GM18520 (cell line): ENCODE results near the gene SKAP2.

Experiments
- ATAC-seq: cut with Tn5 transposase; IDR thresholded peaks from one replicate; pipeline ENCODE4 v1.9.1; 2021; ENCODE audit not compliant: unreplicated experiment

SKAP2 gene

DNA sequence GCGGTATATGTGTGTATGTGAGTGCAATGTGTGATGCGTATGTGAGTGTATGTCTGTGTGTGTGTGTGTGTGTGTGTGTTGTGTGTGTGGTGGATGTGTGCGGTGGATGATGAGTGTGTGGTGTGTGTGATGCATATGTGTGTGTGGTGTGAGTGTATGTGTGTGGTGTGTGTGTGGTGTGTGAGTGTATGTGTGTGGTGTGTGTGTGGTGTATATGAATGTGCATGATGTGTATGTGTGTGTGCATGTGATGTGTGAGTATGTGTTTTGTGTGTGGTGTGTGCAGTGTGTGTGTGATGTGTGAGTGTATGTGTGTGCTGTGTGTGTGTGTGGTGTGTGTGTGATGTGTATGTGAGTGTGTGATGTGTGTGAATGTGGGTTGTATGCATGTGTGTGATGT, 222.0 kb downstream of the SKAP2 start:
- no peak for ATAC-seq

DNA sequence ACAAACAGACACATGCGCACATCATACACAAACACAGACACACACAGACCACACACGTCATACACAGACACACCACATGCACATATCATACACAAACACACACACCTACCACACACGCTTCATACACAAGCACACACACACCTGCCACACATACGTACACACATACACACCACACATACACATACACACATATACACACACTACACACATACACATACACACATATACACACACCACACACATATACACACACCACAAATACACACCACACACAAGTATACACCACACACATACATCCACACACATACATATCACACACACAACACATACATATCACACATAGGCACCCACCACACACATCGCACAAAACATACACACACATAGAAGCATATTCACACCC, 224.7 kb downstream of the SKAP2 start:
- no peak for ATAC-seq

DNA sequence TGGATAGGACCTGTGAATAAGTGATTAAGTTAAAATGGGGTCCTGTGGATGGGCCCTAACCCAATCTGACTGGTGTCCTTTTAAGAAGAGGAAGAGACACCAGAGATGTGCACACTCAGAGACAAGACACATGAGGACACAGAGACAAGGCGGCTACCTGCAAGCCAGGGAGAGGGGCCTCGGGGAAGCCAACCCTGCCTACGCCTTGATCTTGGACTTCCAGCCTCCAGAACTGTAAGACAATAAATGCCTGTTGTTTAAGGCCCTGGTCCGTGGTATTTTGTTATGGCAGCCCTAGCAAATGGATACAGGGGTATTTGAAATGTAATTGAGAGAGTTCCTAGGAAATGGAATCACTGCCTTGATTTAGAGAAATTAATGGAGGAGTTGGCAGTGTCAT, 225.3 kb downstream of the SKAP2 start:
- no peak for ATAC-seq

DNA sequence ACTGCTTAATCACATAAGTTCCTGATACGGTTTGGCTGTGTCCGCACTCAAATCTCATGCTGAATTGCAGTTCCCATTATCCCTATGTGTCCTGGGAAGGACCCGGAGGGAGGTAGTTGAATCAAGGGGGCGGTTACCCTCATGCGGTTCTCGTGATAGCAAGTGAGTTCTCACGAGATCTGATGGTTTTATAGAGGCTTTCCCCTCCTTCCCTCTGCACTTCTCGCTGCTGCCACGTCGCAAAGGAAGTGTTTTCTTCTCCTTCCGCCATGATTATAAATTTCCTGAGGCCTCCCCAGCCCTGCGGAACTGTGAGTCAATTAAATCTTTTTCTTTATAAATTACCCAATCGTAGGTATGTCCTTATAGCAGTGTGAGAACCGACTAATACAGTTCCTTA, 226.2 kb downstream of the SKAP2 start:
- ATAC-seq: no peak

DNA sequence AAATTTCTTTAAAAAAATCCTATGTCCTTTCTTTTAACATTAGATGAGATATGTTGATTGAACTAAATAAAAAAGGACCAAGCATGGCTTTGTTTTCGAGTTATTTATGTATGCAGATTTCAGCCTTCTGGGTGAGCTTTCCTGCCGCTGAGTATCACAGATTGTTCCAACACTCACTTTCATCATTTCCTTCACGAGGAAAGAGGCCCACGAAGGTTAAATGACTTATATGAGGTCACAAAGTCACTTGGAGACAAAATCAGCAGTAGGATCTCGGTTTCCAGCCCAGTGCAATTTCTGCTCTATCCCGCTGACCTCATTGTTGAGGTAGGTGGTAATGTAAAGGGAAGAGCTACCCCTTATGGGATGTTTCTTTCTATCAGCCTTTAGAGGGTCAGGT, 226.8 kb downstream of the SKAP2 start:
- no peak for ATAC-seq

DNA sequence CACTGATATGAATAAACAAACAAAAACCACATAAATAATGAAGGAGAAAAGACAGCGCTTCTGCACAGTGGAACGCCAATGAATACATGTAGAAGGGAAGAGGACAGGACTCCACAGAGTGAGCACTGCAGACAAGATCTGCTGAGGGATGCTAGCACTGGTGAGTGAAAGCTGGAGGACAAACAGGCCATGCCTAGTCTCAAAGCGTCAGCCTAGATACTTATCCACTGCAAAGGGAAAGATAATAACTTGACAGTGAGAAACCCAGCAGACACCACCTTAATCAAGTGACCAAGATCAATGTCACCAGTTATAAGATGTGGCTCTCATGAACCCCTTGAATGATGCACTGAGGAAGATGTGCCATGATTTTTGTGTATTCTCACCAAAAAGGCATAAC, 227.6 kb downstream of the SKAP2 start:
- no peak for ATAC-seq

DNA sequence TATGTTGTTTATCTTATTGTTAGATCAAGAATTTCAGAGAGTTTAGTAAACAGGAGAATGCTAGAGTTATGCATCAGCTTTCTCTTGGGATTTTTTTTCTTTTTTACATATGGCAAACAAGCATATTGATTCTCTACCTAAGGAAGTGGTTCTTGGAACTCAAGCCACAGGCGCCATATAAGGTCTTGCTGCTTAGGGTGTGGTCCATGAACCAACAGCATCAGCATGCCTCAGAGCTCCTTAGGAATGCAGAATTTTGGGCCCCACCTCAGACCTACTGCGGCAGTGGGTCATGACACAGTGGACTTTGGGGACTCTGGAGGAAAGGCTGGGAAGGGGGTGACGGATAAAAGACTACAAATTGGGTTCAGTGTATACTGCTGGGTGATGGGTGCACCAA, 230.8 kb downstream of the SKAP2 start:
- ATAC-seq: no peak

DNA sequence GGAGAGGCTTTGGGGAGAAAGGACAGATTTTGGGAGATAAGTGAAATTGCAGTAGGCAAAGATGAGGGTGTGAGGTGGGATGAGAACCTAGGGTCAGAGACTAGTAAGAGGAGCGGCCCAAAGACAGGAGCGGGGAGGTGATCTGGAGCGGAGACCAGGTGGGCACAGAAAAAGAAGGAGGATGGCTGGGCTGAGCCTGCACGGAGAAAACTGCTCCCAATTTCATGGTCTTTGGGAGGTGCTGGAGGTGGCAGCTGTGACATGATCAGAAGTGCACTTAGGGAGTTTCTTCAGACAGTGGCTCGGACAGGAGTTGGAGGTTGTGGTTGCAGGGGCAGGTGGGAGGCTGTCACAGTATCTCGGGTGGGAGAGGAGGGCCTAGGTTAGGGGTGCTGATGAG, 232.8 kb downstream of the SKAP2 start:
- ATAC-seq: no peak

DNA sequence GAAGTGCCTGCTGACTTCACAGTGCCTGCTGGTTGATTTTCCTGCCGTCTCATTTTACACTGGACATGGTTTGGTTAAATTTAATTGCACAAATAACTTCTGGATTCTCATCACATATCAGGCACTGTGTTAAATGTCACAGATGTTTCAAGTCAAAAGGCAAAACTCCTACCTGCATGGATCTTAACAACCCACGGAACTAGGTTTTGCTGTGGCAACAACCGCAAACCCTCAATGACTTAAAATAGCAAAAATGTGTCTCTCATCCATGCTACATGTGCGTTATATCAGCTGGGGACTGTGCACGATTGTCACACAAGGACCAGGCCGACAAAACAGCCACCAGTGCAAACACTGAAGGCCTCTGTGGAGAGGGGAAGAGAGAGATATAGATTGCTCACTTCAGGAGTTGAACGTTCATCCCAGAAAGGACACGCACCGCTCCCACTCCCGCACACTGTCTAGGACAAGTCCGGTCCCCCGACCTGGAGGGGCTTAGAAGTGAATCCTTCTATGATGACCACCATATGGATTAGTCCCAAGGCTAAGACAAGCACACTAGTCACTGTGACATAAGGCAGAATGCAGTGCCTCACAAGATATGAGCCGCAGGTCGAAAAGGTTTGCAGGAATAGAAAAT, 233.3 kb downstream of the SKAP2 start:
- no peak for ATAC-seq

DNA sequence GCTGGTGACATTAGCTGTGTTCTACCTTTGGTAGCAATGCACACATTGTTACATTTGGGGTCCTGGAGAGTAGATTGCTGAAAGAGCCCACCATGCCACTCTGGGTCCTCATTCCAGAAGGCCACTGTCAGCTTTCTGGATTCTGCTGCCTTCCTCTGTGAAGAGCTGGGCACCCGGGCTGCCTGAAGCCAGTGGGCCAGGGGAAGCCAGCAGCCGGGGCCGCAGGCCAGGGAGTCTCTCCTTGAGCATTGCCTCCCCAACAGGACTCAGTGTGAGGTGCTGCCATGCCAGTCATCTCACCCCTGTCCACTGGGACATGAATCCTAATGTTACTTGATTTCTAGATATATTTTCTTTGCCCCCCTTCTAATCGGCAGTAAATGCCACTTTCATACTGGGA, 234.0 kb downstream of the SKAP2 start:
- no peak for ATAC-seq

DNA sequence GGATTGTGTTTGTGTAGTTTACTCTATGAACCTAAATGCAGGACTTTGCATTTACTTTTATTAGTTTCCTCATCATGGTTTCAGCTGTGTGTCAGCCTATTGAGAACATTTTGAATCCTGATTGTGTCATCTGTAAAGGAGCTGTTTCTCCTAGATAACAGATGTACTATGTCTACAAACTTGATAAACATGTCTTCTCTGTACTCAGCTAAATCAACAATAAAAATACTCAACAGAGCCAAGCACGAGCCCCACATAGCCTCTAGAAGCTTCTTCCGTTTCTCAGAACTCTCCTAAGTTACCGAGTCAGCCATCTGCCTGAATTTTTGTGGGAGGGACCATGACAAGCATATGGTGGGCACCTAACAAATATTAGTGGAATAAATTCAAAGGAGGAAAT, 234.7 kb downstream of the SKAP2 start:
- no peak for ATAC-seq

DNA sequence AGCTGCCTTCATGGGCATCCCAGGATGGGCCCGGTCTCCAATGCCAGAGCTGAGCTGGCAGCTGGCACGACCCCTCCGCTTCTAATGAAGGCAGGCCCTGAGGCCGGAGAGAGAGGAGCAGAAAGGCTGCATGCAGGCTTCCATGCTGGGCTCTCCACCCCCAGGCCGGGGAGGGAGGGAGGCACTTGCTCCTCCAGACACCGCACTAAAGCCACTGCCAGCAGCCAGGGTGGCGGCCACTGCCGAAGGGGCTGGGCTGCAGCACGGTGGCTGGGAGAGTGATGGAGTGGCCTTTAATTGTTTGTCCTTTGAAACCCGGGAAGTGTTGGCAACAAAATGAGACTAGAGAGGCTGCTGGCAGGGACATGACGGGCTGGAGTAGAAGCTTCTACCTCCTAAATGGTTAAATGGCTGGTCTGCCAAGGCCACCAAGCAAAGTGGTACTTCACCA, 236.5 kb downstream of the SKAP2 start:
- ATAC-seq: no peak

DNA sequence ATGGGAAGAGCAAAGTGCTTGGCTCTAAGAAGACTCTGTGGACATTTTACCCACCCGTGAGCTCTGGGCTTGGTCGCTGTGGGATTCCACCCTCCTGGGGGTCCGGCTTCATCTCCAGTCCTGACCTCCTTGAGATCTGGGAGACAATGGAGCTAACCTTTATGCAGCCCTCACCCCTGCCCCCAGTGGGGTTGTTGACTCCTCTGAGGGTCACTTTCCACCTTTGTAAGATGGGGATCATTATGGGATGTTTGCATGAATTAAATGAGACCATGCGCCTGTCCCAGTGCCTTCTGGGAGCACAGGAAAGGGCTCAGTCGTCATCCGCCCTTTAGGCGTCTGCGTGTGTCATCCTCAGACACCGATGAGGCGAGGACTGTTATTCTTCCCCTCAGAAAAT, 237.2 kb downstream of the SKAP2 start:
- ATAC-seq: no peak

DNA sequence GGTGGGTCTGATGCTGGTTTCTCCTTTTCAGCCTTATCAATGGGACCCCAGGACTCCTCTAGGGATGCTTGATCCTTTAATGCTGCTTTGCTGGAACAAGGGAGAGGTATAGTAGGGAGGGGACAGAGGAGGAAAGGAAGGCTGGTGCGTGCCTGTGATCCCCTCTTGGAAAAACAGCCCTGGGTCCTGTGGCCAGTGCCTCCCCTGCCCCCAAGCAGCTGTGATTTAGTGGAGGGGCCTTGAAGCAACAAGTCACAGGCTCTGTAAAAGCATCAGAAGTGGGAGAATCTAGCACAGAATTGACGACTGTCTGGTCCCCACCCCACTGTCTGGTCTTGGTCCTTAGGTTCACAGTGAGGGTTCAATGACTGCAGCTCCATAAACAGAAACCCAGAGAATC, 237.7 kb downstream of the SKAP2 start:
- ATAC-seq: no peak

DNA sequence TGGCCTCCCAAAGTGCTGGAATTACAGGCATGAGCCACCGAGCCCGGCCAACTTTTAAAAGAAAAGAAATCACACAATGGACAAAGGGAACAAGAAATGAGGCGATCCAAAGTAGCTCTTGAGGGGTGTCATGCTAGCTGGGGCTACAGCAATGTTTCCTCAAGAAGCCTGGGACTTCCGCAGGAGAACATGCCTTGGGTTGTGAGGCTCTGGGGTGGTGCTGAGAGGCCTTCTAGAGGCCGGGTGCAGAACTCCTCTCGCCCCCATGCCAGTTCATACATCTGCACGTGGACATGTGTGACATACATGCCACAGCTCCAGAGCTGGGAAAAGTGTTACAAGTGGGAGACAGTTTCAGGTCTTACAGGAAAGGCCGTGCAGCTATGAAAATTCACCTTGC, 238.2 kb downstream of the SKAP2 start:
- ATAC-seq: no peak

DNA sequence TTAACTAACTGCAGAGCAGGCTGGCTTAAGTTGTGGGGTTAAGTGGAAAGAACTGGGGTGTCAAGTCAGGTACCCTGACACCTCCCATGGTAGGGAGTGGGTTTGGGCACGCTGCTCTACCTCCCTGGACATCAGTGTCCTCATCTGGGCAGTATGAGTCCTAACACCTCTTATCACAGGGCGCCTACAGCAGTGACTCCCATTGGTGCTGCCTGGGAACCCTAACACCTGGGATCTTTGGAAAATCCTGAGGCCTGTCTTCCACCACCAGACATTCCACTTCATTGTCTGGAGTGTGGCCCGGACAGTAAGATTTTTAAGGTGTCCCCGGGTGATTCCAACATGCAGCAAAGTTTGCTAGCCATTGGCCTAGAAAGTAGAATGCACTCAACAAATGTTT, 239.1 kb downstream of the SKAP2 start:
- ATAC-seq: no peak

DNA sequence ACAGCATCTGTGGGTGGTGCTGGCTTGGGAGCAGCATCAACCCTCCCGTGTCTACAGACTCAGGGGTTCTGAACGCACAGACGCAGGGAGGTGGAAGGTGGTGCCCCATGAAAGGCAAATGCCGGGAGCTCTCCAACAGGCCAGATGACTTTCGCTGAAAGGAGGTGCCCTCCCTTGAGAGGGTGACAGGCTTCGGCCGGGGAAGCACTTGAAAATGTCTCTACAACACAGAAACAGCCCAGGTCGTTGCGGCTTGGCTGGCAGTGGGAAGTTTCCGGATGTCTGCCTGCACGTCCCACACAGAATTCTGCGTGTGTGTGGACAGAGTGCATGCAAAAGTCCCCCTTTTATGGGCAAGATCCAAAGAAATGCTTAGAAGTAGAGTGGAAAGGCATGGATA, 239.6 kb downstream of the SKAP2 start:
- ATAC-seq: no peak

DNA sequence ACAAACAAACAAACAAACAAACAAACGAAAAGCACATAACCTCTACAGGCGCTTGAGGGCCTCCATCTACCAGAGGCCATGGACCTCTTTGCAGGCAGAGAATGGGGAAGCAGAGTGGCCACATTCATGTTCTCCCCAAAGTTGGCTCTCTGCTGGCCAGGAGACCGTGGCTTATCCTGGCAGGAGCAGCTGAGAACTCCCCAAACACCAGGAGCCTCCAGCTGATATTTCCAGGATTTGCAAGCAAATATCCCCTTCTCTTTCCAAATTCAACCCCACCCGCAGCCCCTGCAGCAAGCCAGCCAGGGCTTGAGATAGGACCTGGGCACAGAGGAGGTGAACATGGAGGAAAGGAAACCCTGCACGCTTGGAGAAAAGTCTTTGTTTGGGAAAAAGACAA, 240.0 kb downstream of the SKAP2 start:
- ATAC-seq: no peak

DNA sequence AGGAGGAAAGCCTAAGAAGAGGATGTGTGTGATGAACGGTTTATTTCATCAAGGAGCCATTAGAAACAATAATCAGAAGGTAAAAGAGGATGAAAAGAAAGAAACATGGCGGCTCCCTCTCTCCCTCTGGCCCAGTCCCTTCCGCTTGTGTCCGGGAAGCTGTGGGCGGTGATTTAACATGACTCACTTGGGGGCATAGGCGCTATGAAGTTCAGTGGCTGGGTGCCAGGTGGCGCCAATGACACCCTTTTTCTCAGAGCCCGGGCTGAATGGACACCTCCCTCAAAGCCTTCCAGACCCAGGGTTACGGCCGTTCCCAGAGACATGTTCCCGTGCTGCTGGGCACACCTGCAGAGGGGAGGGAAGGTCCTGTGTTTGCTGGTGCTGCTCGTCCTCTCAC, 244.0 kb downstream of the SKAP2 start:
- ATAC-seq: no peak

DNA sequence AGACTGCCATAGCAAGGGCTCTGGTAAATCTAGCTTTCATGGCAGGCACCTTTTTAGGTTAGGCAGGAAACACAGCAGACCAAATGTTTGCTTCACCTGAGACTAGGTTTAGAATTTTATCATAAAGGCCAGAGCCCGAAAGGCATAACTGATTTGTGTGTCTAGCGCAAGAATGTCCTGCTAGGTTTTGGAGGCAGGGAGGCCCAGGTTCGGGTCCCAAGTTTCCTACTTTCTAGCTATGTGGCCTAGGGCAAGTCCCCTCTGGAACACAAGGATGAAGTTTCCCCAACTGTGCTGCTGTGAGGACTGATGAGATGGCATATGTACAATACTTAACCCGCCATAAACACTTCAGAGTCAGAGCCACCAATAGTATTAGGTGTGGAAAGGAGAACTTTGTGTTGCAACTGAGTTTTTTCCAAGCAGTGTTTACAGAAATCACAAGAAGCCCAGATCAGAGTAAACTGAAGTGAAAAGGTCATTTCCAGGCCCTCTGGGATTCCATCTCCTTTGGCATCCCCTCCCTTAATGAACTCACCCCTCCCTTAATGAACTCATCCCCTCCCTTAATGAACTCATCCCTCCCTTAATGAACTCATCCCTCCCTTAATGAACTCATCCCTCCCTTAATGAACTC, 244.9 kb downstream of the SKAP2 start:
- ATAC-seq: no peak

DNA sequence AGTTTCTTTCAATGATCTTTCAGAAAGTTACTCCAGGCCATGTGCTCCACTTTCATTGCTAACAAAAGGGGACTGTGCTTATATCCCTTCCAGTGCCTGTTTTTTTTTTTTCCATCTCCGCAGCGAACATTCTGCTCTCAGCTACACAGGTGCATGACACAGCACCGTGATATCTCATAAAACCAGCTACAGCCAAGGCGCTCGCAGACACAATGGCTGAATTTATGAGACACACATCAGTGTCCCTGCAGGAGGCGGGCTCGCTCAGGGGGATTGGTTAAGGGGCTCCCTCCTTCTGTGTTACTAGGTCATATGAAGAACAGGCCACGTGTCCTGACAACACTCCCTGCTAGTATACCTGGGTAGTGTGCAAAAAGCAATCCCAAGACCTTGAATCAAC, 245.5 kb downstream of the SKAP2 start:
- ATAC-seq: no peak

DNA sequence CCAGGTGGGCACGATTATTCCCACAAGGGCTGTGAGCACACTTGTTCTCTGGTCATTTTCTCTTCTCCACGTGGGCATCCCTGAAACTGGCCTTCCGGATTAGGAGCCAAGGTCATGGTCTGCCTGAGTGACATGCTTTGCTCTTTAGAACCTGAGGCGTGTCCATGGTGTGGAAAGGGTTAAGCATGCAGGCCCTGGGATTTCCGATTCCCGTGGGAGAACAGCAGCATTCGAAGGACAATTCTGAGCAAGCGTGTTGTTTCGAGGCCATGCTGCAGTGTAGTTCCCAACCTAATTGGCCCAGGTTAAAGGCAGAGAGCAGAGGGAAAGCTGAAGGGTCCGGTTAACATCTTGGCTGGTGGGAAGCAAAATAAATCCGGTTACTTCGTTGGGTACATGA, 245.9 kb downstream of the SKAP2 start:
- no peak for ATAC-seq
